ENCODE measurements around the gene GPR17.

GRCh38 chr2:127653421-127654083, 7.6 kb downstream of the GPR17 start:
- no peak for TF ChIP-seq CTCF (IDR thresholded peaks at IDR 0.05; ENCODE audit: low read depth, low read length)
- no peak for TF ChIP-seq EZH2phosphoT487 (IDR thresholded peaks at IDR 0.05; ENCODE audit: low read depth)

Data from OCI-LY3 (cell line).